Lower leg skin (tissue), 3 donors: ENCODE data around the gene UNC5C.

ENCODE experiments used
- POLR2A ChIP-seq, 2 donors: fragments of 450-650 bp; IDR thresholded peaks; one replicate each; pipeline ENCODE4 v1.6.1; 2016 to 2017; ENCODE audit warnings: antibody characterized with exemption in 2 of 2, mild to moderate bottlenecking in 1 of 2, moderate library complexity in 1 of 2
- TF ChIP-seq, protein P1 (sequence below), 3 donors: fragments of 450-650 bp; IDR thresholded peaks; one replicate each; pipeline ENCODE4 v1.5.1; 2016; ENCODE audit warnings: antibody characterized with exemption in 3 of 3, mild to moderate bottlenecking in 3 of 3, moderate library complexity in 2 of 3

GRCh38 chr4:95232358-95233156 lies 316.2 kb downstream of the UNC5C start:
- no peak for TF ChIP-seq POLR2A (IDR thresholded peaks at IDR 0.05)
- TF ChIP-seq, protein P1, sequence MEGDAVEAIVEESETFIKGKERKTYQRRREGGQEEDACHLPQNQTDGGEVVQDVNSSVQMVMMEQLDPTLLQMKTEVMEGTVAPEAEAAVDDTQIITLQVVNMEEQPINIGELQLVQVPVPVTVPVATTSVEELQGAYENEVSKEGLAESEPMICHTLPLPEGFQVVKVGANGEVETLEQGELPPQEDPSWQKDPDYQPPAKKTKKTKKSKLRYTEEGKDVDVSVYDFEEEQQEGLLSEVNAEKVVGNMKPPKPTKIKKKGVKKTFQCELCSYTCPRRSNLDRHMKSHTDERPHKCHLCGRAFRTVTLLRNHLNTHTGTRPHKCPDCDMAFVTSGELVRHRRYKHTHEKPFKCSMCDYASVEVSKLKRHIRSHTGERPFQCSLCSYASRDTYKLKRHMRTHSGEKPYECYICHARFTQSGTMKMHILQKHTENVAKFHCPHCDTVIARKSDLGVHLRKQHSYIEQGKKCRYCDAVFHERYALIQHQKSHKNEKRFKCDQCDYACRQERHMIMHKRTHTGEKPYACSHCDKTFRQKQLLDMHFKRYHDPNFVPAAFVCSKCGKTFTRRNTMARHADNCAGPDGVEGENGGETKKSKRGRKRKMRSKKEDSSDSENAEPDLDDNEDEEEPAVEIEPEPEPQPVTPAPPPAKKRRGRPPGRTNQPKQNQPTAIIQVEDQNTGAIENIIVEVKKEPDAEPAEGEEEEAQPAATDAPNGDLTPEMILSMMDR (IDR thresholded peaks at IDR 0.05) = no peak
